MM.1S (cell line): ENCODE data around the gene CT45A1.
"Not testable (repeated sequence)": the region's sequence is repeated elsewhere in the genome, so short reads cannot be mapped to it uniquely, and the experiment has no call there.

ENCODE experiments used
- EZH2 ChIP-seq: fragments of 300-600 bp; sonication (generic); optimal IDR thresholded peaks from 2 replicates; pipeline ENCODE3; 2017; ENCODE audit warnings: low read depth, mild to moderate bottlenecking, antibody characterized with exemption, low read length, mixed read lengths
- TF ChIP-seq, protein P1 (sequence below): fragments of 300-600 bp; sonication (generic); IDR thresholded peaks from 2 replicates; pipeline ENCODE4 v1.5.1; 2016; ENCODE audit warnings: antibody characterized with exemption, low read length, mixed read lengths

DNA sequence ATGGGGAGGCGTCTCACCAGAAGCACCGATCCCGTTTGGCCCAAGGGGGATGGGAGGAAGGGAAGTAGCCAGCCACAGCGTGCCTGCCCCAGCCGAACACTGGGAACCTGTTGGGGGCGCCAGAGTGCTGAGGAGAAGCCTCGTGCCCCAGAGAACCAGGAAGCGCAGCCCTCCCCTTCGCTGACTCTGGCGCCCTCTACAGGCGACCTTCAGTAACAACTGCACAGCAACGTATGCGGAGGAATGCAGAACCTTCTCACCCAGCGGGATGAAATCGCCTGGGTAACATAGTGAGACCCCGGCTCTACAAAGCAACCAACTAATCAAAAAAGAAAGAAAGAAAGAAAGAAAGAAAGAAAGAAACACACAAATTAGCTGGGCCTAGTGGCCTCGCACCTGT is 54.7 kb downstream of the CT45A1 start, which contains the start of gene CT45A3:
- TF ChIP-seq, protein P1, sequence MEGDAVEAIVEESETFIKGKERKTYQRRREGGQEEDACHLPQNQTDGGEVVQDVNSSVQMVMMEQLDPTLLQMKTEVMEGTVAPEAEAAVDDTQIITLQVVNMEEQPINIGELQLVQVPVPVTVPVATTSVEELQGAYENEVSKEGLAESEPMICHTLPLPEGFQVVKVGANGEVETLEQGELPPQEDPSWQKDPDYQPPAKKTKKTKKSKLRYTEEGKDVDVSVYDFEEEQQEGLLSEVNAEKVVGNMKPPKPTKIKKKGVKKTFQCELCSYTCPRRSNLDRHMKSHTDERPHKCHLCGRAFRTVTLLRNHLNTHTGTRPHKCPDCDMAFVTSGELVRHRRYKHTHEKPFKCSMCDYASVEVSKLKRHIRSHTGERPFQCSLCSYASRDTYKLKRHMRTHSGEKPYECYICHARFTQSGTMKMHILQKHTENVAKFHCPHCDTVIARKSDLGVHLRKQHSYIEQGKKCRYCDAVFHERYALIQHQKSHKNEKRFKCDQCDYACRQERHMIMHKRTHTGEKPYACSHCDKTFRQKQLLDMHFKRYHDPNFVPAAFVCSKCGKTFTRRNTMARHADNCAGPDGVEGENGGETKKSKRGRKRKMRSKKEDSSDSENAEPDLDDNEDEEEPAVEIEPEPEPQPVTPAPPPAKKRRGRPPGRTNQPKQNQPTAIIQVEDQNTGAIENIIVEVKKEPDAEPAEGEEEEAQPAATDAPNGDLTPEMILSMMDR, result not testable (repeated sequence)
- not testable (repeated sequence) for TF ChIP-seq EZH2
